Measurements from ENCODE around the gene NUDT1. TPM values are rescaled to one million over a fixed set of nuclear protein-coding genes. Genes with fewer than 3 reads are reported as not detected.

Gene NUDT1
- total RNA-seq, 2 donors from 2014 or later, result 12.4 to 18.6 TPM

Small RNA genes lying within 50 kb of the gene (microRNA-seq; reads per million reads assigned to microRNA genes)
- gene MIR6836 (ENCODE audit: borderline microRNAs expressed in 2 of 2), result 0 reads per million in 2 donors

Other genes with a start within 250 kb of the NUDT1 start
- gene MAD1L1, start 9.3 kb upstream of the NUDT1 start, total RNA-seq, result 10 to 100 TPM; 17.3 to 24.7 TPM
- gene MRM2, start within 50 bp of the NUDT1 start, total RNA-seq, result 10 to 100 TPM; 12.3 to 15.6 TPM
- gene SNX8, start 72.2 kb downstream of the NUDT1 start, total RNA-seq, result 10 to 100 TPM; 34.2 to 35.9 TPM
- gene EIF3B, start 112.6 kb downstream of the NUDT1 start, total RNA-seq, result 10 to 100 TPM; 78.1 to 90.1 TPM
- gene CHST12, start 161.4 kb downstream of the NUDT1 start, total RNA-seq, result 10 to 100 TPM; 21.4 to 28.3 TPM
- gene GRIFIN, start 234.2 kb downstream of the NUDT1 start, total RNA-seq, result not detected